Measurements from ENCODE around the gene CGB2.

CGB2 gene

GRCh38 chr19:49080392-49080791 lies 48.7 kb downstream of the CGB2 start:
- in situ Hi-C loops (cut with HindIII; ENCODE audit: low pct_ligation_motif_present, low sequenced_read_pairs): no loop called here
- Histone ChIP-seq H3K27ac (no peak overlapping the region), H3K36me3 (replicated peaks) (no peaks in the 10 kb centered on the region)

DNA sequence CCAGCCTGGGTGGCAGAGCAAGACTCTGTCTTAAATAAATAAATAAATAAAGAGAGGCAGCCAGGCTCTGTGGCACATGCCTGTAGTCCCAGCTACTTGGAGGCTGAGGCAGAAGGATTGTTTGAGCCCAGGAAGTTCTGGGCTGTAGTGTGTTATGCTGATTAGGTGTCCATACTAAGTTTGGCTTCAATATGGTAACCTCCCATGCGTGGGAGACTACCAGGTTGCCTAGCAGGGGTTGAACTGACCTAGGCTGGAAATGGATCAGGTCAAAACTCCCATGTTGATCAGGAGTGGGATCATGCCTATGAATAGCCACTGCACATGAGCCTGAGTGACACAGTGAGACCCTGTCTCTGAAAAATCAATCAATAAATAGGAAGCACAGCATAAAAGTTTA lies 49.6 kb downstream of the CGB2 start:
- peaks cover under 1% of the 10 kb centered on the region for H3K36me3 ChIP-seq (replicated peaks)
- no peaks in the 10 kb centered on the region for H3K27me3 ChIP-seq (replicated peaks)
- H3K4me3 ChIP-seq (ENCODE audit: low read depth, low read length): no peak overlapping the region
- no peak for DNase-seq
- H3K27ac ChIP-seq: no peak overlapping the region
- TF ChIP-seq CTCF (IDR thresholded peaks at IDR 0.05; ENCODE audit: low read depth, low read length, missing control alignments): no peak
- in situ Hi-C loops (cut with HindIII; ENCODE audit: low pct_ligation_motif_present, low sequenced_read_pairs): no loop called here

More at GRCh38 chr19:49080392-49080791, 48.7 kb downstream of the CGB2 start:
- Histone ChIP-seq H3K27me3 (replicated peaks) (no peaks in the 10 kb centered on the region), H3K4me3 (ENCODE audit: low read depth, low read length) (no peak overlapping the region)
- DNase-seq: no peak
- no peak for TF ChIP-seq CTCF (IDR thresholded peaks at IDR 0.05; ENCODE audit: low read depth, low read length, missing control alignments)

All from brain microvascular endothelial cell (primary cell).